Left ventricle myocardium inferior (tissue), 1 donor: Measurements from ENCODE around the gene MAP3K4. TPM values are rescaled to one million over a fixed set of nuclear protein-coding genes. Genes with fewer than 3 reads are reported as not detected.

Experiments
- DNase-seq: peaks from one replicate; pipeline ENCODE4 v3.0.0-alpha.2; 2020
- H3K27ac ChIP-seq: fragments of 200-600 bp; replicated peaks from 2 replicates; pipeline ENCODE4 v1.8.0; 2021
- H3K27me3 ChIP-seq: fragments of 200-600 bp; 2 replicates; pipeline ENCODE4 v1.8.0; 2021; ENCODE audit warnings: low read depth
- H3K36me3 ChIP-seq: fragments of 200-600 bp; 2 replicates; pipeline ENCODE4 v1.8.0; 2021
- H3K4me1 ChIP-seq: fragments of 200-600 bp; 2 replicates; pipeline ENCODE4 v1.8.0; 2021
- H3K4me3 ChIP-seq: fragments of 200-600 bp; 2 replicates; pipeline ENCODE4 v1.8.0; 2021; ENCODE audit warnings: mild to moderate bottlenecking, moderate library complexity
- H3K9me3 ChIP-seq: fragments of 200-600 bp; replicated peaks from 2 replicates; pipeline ENCODE4 v1.8.0; 2021
- intact Hi-C: fragments of 100-400 bp; cut with micrococcal nuclease; formaldehyde crosslinking; loops from one replicate; pipeline ENCODE4 v1.11.0; 2022
- total RNA-seq: library from RNA; stranded (reverse); fragmentation: NEBNext Ultra II Directional; extraction: Animal tissue kit (Norgen Biotek cat#: 25700); gene quantifications from one replicate; pipeline ENCODE4 v1.2.1, GENCODE V29; 2021
- TF ChIP-seq, protein P1 (sequence below): fragments of 200-600 bp; IDR thresholded peaks from 2 replicates; pipeline ENCODE4 v1.8.0; 2021; ENCODE audit warnings: antibody characterized with exemption, mild to moderate bottlenecking, borderline replicate concordance
- donor health status: DM: no; HTN: yes; CAD: no; lungs with severe emphysema.

The MAP3K4 gene
- total RNA-seq, 1 donor from 2014 or later = 37.1 TPM

DNA sequence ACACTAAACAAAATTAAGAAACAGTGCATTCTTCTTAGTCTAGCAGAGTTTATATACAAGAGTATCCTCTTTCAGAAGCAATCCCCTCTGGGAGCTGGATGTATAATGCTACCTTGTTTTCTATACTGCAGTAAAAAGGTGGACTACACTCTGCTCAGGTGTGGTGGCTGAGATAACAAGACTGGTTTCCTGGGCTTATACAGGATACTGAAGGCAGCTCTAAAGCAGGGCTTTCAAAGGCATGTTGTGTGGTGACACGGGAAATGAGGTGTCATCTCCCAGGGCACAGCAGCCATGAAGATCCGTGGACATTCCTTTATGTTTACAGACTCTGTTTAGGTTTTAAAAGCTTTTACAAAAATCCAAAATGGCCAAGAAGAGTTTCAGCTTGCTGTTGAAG is 136.7 kb downstream of the MAP3K4 start:
- no peak for DNase-seq
- H3K9me3 ChIP-seq = peaks cover 26% of the 10 kb centered on the region
- H3K27me3 ChIP-seq = no peaks in the 10 kb centered on the region
- TF ChIP-seq, protein P1, sequence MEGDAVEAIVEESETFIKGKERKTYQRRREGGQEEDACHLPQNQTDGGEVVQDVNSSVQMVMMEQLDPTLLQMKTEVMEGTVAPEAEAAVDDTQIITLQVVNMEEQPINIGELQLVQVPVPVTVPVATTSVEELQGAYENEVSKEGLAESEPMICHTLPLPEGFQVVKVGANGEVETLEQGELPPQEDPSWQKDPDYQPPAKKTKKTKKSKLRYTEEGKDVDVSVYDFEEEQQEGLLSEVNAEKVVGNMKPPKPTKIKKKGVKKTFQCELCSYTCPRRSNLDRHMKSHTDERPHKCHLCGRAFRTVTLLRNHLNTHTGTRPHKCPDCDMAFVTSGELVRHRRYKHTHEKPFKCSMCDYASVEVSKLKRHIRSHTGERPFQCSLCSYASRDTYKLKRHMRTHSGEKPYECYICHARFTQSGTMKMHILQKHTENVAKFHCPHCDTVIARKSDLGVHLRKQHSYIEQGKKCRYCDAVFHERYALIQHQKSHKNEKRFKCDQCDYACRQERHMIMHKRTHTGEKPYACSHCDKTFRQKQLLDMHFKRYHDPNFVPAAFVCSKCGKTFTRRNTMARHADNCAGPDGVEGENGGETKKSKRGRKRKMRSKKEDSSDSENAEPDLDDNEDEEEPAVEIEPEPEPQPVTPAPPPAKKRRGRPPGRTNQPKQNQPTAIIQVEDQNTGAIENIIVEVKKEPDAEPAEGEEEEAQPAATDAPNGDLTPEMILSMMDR = no peak
- H3K36me3 ChIP-seq = peaks cover 64% of the 10 kb centered on the region
- no peak overlapping the region for H3K27ac ChIP-seq
- intact Hi-C loops = no loop called here
- H3K4me3 ChIP-seq = no peak overlapping the region
- peaks cover 24% of the 10 kb centered on the region for H3K4me1 ChIP-seq

DNA sequence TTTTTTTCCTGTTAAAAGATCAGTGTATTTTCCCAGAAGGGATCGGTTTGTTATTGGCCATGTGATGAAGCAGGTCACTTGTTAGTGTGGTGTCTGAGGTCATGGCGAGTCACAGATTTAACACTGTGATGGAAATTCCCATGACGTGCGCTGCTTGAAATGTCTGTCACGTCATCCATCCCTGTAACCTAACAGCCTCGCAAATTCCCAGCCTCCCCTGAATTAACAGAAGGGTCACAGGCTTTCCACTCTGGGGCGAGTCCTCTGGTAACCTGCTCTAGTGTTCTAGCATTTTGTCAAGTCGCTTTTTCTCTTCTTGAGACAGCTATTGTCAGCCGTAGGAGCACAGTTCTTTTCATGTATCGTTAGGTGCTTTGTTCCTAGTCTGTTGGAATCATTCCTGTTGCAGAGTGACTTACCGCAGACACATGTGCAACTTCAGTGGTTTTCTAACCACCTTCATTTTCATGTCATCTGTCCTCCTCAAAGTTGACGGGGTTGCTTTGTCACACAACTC is 137.2 kb downstream of the MAP3K4 start:
- intact Hi-C loops = no loop called here
- Histone ChIP-seq H3K27me3 (no peaks in the 10 kb centered on the region), H3K36me3 (peaks cover 59% of the 10 kb centered on the region), H3K4me3 (no peak overlapping the region), H3K4me1 (peaks cover 29% of the 10 kb centered on the region), H3K27ac (no peak overlapping the region), H3K9me3 (peaks cover 21% of the 10 kb centered on the region)
- no peak for DNase-seq
- TF ChIP-seq, protein P1 = no peak

DNA sequence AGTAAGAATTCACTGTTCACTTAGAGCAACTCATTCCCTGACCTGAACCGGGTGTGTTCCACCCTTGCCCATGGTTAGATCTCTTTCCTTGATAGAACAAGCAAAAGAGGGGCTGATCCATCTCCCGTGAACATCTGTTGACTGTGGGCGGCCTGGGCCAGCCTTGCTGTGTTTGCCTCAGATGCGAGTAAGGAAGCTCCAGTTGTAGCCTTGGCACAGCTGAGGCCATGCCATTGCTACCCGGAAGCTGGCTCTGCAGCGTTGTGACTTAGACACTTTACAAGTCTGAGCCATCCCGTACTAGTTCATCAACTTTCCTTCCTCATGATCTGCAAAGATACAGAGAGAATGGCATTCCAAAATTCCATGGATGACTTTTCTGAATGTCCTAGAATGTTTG is 139.0 kb downstream of the MAP3K4 start:
- H3K4me3 ChIP-seq = no peak overlapping the region
- no peak for DNase-seq
- H3K9me3 ChIP-seq = peaks cover 5% of the 10 kb centered on the region
- H3K27me3 ChIP-seq = no peaks in the 10 kb centered on the region
- TF ChIP-seq, protein P1 = no peak
- intact Hi-C loops = no loop called here
- peaks cover 41% of the 10 kb centered on the region for H3K36me3 ChIP-seq
- H3K27ac ChIP-seq = peak overlapping the region; percentile 10
- H3K4me1 ChIP-seq = peaks cover 37% of the 10 kb centered on the region

DNA sequence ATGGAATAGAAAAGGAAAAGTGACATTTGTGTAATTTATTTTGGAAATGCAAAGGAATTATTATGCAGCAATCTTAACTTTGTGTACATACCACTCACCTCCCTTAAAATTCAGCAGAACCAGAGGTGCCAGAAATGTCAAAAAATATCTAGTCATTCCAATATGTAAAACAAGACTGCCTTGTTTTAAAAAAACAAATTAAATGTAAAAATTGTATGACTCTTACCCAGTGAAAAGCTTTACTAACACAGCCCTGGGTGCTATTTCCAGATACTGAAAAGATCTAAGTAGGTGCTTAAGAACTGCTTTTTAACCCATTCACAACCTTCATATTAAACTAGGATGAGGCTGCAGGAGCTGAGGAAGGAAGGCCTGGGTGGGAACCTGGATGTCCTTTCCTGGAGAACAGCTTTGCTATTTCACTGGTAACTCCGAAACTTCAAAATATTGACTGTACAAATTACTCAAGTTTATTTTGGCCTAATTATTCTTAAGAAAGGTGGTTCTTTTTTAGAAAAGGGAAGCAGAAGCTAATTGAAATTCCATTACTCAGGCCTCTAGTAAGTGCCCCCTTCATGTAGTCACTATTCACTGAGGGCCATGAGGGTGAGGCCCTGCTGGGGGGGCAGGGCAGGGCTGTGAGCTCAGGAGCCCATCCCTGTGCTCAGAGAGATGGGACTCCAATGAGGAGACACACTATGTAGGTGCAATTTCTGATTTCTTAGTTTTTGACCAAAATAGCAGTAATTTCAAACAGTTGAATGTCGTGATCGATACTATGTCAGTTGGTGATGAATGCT is 139.6 kb downstream of the MAP3K4 start:
- Histone ChIP-seq H3K4me3 (no peak overlapping the region), H3K9me3 (no peaks in the 10 kb centered on the region), H3K36me3 (peaks cover 36% of the 10 kb centered on the region), H3K27me3 (no peaks in the 10 kb centered on the region), H3K4me1 (peaks cover 37% of the 10 kb centered on the region), H3K27ac (peak overlapping the region; percentile 21)
- intact Hi-C loops = no loop called here
- DNase-seq = no peak
- TF ChIP-seq, protein P1 = no peak

DNA sequence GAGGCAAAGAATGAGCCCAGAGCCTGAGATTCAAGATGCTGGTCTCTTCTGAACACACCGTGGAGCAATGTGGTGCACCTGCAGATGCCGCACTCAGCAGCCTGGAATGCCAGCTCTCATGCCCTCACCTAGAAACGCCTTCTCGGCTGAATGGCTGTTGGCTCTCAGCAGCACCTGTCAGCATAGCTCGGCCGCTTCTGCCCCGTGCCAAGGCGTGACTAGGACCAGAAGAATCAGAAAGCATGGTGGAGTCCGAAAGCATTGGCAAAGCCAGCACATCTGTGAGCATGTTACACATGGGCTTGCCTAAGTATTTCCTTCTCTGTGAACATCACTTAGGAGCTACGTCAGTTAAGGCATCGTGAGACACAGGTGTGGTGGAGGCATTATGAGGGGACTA is 140.8 kb downstream of the MAP3K4 start:
- intact Hi-C loops = no loop called here
- H3K4me1 ChIP-seq = peaks cover 37% of the 10 kb centered on the region
- no peaks in the 10 kb centered on the region for H3K27me3 ChIP-seq
- no peak overlapping the region for H3K27ac ChIP-seq
- no peak overlapping the region for H3K4me3 ChIP-seq
- TF ChIP-seq, protein P1 = no peak
- DNase-seq = no peak
- H3K36me3 ChIP-seq = peaks cover 35% of the 10 kb centered on the region
- H3K9me3 ChIP-seq = no peaks in the 10 kb centered on the region
